ENCODE data around the gene CTU2.

CTU2 gene

DNA sequence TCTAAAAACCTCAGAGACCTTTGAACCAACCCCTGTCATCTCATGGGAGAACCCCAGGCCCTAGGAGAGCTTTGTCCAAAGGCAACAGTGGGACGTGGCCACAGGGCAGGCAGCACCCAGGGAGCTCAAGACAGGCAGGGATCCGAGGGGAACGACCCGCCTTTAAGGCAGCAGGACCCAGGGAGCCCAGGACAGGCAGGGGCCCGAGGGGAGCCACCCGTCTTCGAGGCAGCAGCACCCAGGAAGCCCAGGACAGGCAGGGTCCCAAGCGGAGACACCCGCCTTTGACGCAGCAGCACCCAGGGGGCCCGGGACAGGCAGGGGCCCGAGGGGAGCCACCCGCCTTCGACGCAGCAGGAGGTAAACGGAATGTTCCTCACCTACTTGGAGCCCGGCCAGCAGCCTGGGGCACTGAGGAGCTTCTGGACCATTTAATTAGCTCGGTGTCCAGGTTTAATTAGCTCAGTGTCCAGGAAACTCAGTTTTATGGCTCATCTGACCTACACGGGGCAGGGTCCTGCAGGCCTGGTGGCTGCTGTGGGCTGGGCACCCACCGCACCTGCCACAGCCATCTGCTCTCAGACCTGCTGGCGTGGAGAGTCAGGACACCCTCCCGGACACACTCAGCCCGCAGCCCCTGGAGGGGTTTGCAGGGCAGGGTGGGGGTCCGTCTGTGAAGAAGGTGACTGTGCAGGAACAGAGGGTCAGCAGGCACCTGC, 54.3 kb downstream of the CTU2 start:
- DNase-seq (ENCODE audit: low read depth, low spot score): no peak

DNA sequence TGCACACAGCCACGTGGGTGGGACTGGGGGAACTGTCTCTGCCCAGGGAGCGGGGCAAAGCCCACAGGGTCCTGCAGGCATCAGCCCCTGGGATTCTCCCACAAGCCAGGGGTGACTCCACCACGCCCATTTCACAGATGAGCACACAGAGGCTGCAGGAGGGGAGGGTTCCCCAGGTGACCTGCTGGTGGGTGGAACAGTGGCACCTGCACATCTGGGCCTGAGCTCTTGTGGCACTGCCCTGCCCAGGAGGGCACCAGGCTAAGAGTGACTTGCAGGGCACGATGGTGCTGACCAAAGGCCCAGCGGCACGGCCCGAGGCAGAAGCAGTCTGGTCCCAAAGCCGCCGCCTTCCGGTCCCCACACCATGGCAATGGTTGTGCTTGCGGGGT, 54.8 kb downstream of the CTU2 start:
- no peak for DNase-seq (ENCODE audit: low read depth, low spot score)

DNA sequence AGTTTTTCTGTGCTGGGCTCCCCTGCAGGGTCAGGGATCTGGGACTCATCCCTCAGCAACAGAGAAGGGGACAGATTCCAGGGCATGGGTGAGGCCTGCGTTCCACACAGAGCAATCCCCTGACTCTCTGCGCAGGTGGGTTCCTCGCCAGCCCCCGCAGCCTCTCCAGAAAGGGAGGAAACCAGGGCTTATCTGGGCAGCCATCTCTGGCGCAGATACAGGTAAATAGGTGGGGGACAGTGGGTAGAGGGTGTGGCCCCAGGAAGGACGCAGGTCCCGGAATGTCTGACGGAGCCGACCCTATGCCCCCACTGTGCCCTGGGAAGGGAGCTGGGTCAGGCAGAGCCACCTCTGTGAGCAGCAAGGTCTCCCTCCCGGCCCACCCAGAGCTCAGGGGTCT, 55.5 kb downstream of the CTU2 start:
- no peak for DNase-seq (ENCODE audit: low read depth, low spot score)

DNA sequence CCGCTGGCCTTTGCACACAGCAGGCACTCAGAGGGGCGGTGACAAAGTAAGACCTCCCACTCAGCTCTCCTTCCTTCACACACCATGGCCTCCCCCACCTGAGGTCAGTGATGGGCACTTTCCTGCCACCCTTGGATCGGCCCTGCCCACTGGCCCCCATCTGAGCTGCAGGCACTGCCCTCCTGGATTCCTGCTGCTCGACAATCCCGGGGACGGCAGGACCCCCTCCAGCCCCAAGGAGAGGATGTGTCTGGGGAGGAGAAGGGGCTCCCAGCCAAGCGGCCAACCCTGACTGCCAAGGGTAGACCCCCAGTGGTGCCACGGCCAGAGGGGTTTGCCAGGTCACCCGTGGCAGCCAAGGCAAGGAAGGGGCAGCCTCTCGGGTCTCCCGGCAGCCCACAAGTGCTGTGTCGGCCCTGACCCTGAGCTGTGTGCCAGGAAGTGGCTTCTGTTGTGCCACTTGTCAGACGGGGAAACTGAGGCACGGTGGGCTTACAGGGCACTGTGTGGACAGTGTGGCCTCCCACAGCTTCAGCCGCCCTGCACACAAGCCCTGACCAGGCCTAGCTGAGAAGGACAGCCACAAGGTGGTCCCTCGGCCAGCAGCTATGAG, 56.1 kb downstream of the CTU2 start:
- DNase-seq (ENCODE audit: low read depth, low spot score): no peak

DNA sequence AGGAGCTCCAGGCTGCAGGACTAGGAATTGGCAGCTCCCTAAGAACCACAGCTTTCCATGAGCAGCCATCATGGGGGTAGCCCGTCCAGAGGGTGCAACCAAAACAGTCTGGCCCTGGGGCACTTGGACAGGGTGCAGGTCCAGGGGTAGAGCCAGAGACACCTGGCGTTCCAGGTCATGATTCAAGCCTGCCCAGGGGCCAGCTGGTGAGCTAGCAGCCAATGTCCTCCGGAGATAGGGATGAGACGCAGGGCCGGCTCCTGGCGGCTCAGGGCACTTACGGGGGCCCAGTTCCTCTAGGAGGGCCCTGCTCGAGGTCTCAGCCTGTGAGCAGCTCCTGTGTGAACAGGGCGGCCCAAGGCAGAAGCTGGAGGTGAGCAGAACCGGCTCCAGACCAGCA, 56.6 kb downstream of the CTU2 start:
- DNase-seq (ENCODE audit: low read depth, low spot score): no peak

DNA sequence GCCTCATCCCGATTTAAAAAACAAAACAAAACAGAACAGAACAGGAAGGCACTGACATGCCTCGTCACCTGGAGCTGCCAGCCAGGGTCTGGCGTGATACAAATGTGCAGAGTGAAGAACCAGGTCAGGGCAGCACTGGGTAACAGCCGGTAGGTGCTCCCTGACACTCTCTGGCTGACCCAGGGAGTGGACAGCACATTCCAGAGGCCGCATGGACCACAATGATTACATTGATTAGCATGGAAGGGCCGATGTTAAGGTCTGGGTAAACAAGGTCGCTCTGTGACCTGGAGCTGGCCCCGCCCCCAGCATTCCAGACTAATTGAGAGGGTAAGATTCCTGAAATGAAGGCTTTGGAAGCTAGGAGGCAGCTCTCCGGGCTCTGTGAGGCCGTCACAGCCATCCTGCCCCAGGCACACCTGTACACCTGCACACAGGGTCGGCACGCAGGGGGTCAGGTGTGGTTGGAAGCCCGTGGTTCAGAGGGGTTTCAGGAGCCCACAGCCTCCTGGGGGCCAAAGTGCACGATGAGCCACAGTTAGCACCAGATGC, 57.3 kb downstream of the CTU2 start:
- peak; percentile 39 for DNase-seq (ENCODE audit: low read depth, low spot score)

DNA sequence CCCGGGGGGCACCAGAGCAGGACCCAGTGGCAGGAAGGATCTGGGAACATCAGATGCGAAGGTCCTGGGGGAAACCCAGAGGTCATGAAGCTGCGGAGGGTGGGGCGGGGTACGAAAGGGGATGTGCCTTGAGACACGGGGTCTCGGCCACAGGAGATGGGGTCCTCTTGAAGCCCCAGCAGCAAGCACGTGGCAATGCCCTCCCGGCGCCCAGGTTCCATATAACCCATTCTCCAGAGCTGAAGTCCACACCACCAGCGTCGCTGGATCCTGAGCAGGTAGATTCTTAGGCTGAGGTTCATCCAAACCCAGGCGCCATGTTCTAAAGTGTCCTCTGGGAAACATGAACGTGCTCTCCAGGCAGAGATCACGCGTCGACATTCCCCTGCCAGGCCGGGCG, 57.8 kb downstream of the CTU2 start:
- no peak for DNase-seq (ENCODE audit: low read depth, low spot score)

DNA sequence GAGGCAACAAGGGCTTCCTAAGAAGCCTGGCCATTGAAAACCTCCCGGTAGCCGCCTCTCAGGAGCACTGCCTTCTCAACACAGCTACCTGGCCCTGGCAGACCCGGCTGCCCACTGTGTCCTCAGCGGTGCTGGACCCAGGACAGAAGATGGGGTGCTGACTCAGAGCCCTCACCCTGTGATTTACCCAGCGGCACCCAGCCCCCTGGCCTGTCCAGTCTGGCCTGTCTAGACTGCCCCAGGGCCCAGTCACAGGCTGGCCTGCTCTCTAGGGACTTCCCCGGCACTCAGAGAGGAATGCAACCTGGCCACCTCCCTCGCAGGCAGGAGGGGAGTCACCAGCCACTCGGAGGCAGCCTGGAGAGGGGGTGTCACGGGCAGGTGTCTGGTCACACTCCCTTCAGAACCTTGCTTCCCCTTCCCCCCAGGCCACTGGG, 58.6 kb downstream of the CTU2 start:
- DNase-seq (ENCODE audit: low read depth, low spot score): peak; percentile 83

Data from astrocyte of the hippocampus (primary cell).